Hematopoietic multipotent progenitor cell treated with erythropoietin and hydrocortisone succinate and interleukin-3 and kit ligand, for 8 days (in vitro differentiated cells): ENCODE data around the gene UBTD2.
"Not testable (repeated sequence)": the region's sequence is repeated elsewhere in the genome, so short reads cannot be mapped to it uniquely, and the experiment has no call there.

Experiments
- DNase-seq: peaks from one replicate; pipeline ENCODE4 v3.0.0-alpha.2; 2015

UBTD2 gene

GRCh38 chr5:172283020-172283861 is at the start of gene UBTD2:
Gene UBTD2, minus strand, starts transcription at chr5:172283764. Its CDS starts 99 bp downstream, at chr5:172283665.
- peak; percentile 13 for DNase-seq

- DNase-seq: not testable (repeated sequence)
These were observed 43.3 kb upstream of the UBTD2 start for GRCh38 chr5:172326901-172327300.

- DNase-seq: no peak
These were observed 41.9 kb upstream of the UBTD2 start for GRCh38 chr5:172325452-172325851.

GRCh38 chr5:172322028-172322965 is 38.7 kb upstream of the UBTD2 start:
- no peak for DNase-seq

GRCh38 chr5:172321593-172321992 is 38.0 kb upstream of the UBTD2 start:
- DNase-seq: no peak

- no peak for DNase-seq
These were observed 36.3 kb upstream of the UBTD2 start for GRCh38 chr5:172319708-172320441.

- no peak for DNase-seq
These were observed 32.3 kb upstream of the UBTD2 start for GRCh38 chr5:172315587-172316493.

GRCh38 chr5:172313915-172314314 is 30.4 kb upstream of the UBTD2 start:
- DNase-seq: no peak

GRCh38 chr5:172312286-172312685 is 28.7 kb upstream of the UBTD2 start:
- no peak for DNase-seq

GRCh38 chr5:172311605-172312004 is 28.0 kb upstream of the UBTD2 start:
- DNase-seq: no peak

GRCh38 chr5:172311026-172311425 is 27.5 kb upstream of the UBTD2 start:
- DNase-seq: no peak

- DNase-seq: no peak
These were observed 21.8 kb upstream of the UBTD2 start for GRCh38 chr5:172305380-172305779.

- DNase-seq: no peak
These were observed 20.2 kb upstream of the UBTD2 start for GRCh38 chr5:172303572-172304335.

GRCh38 chr5:172303162-172303561 is 19.6 kb upstream of the UBTD2 start:
- DNase-seq: no peak

GRCh38 chr5:172302047-172302710 is 18.6 kb upstream of the UBTD2 start:
- no peak for DNase-seq

GRCh38 chr5:172299916-172300439 is 16.4 kb upstream of the UBTD2 start:
- DNase-seq: no peak

- DNase-seq: no peak
These were observed 11.3 kb upstream of the UBTD2 start for GRCh38 chr5:172294831-172295230.

- no peak for DNase-seq
These were observed 10.3 kb upstream of the UBTD2 start for GRCh38 chr5:172293745-172294342.

GRCh38 chr5:172293054-172293744 is 9.6 kb upstream of the UBTD2 start:
- DNase-seq: peak; percentile 71
